Astrocyte (in vitro differentiated cells and primary cell): ENCODE results near the gene PRODH2.

Experiments
- CTCF ChIP-seq: IDR thresholded peaks from 2 replicates; pipeline ENCODE4 v1.5.1; 2011; ENCODE audit warnings: low read depth, mild to moderate bottlenecking, inconsistent platforms, low read length, moderate library complexity; ENCODE audit not compliant: insufficient read depth
- EZH2 ChIP-seq: IDR thresholded peaks from 2 replicates; pipeline ENCODE4 v1.6.1; 2012; ENCODE audit warnings: mild to moderate bottlenecking, low read length, inconsistent platforms; ENCODE audit not compliant: insufficient read depth

- no peak for TF ChIP-seq CTCF
- no peak for TF ChIP-seq EZH2
Measured at GRCh38 chr19:35783469-35784434, 28.9 kb downstream of the PRODH2 start.
